Smooth muscle cell of the umbilical artery (primary cell): ENCODE results near the gene SIRPB2. TPM values are rescaled to one million over a fixed set of nuclear protein-coding genes. Genes with fewer than 3 reads are reported as not detected.

Experiments used
- total RNA-seq: library from RNA; depleted of rRNA; stranded (reverse); fragments of >200 nt; gene quantifications from 2 replicates; pipeline ENCODE4 v1.2.3, GENCODE V29; 2014

The SIRPB2 gene
- total RNA-seq, result not detected in 2 replicates

DNA sequence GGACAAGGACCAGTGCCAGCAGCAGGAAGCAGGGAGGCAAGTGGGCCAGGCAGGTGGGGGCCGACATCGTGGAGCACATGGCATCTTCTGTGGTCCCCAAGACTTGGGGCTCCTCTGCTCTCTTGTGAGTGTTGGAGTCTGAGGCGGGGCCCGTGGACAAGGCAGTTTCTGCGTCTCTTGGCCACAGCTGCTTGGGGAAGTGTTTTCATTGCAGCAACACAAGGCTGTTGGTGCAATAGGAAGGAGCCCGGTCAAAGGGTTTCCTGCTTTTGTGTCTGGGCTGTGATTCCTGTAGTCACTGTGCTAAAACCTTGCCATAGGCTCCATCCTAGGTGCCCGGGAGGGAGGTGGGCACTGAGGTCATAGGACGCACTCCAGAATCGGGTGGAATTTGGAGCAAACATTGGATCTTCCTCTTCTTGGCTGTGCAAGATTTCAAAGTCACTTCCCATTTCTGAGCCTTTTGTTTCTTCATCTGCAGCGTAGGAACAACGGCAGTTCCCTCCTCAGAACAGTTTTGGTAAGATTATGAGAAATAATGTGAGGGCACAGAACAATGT, at the start of gene SIRPB2:
Gene SIRPB2, minus strand, starts transcription at position 140 of the 560 bp plus-strand sequence. Its CDS starts 61 bp downstream, at position 79.

GRCh38 chr20:1466211-1467081, 24.8 kb downstream of the SIRPB2 start, which contains the start of gene NSFL1C:
Gene NSFL1C, minus strand, starts transcription at chr20:1466849. Its CDS starts 25 bp downstream, at chr20:1466824.

Other genes starting within 250 kb of the SIRPB2 start
- gene SNPH, start 225.1 kb downstream of the SIRPB2 start, total RNA-seq, result 11.6 and 13.5 TPM in 2 replicates
- 1.2 and 1.8 TPM in 2 replicates for gene SDCBP2, start 162.3 kb downstream of the SIRPB2 start, total RNA-seq
- 103 and 178 TPM in 2 replicates for gene FKBP1A, start 98.4 kb downstream of the SIRPB2 start, total RNA-seq
- gene NSFL1C, start 24.6 kb downstream of the SIRPB2 start, total RNA-seq, result 19.9 and 31.2 TPM in 2 replicates
- not detected in 2 replicates for gene SIRPD, start 66.3 kb upstream of the SIRPB2 start, total RNA-seq
- 0.42 and 2.1 TPM in 2 replicates for gene SIRPB1, start 128.6 kb upstream of the SIRPB2 start, total RNA-seq
- not detected in 2 replicates for gene SIRPG, start 166.4 kb upstream of the SIRPB2 start, total RNA-seq